HG02763 (cell line): ENCODE measurements around the gene NAA11.

Experiments used
- ATAC-seq: cut with Tn5 transposase; IDR thresholded peaks from one replicate; pipeline ENCODE4 v1.9.1; 2021; ENCODE audit warnings: mild to moderate bottlenecking, moderate library complexity; ENCODE audit not compliant: unreplicated experiment

Gene NAA11

DNA sequence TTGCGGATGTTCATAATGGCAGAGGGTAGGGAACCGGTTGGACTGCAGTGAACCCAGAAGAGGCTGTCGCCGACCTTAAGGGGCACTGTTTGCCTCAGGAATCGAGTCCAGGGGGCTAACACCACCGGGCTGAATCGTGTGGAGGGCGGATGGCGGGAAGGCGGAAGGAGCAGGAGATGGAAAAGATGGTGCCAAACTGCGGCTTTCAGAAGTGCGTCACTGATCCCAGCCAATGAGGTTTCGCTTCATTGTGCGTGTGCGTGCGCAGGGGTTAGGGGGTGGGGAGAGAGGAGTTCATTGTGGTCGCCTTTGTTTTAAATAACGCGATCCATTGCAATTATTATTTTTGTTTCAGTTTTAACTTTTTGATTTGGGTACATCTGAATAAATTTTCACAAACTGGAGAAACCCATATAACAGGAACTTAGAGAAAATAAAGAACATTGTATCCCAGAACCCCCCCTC, at the start of gene NAA11:
NAA11 (minus strand) TSS at position 198 of the 465 bp plus-strand sequence; CDS start at position 14, 184 bp downstream.
- ATAC-seq: no peak

- ATAC-seq: no peak
Measured at GRCh38 chr4:79370026-79370425, 44.2 kb upstream of the NAA11 start.

- ATAC-seq: no peak
Measured at GRCh38 chr4:79367096-79367495, 41.2 kb upstream of the NAA11 start.

GRCh38 chr4:79366422-79366821, 40.6 kb upstream of the NAA11 start:
- ATAC-seq: no peak

DNA sequence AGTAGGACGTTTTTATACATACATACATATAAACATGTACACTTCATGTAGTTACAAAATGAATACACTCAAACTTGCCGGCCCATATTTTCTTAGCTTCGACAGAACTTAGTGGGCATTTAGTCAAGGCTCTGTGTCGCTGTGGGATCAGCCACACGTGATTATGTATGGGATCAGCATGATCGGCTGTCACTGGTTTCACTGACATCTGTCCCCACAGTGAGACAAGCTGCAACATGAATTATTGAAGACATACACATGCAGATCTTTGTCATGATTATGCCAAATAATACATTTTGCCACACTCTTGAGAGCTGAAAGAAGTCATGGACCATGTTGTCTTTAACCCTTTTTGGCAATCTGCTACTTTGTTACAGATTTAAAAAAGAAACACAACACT, 38.2 kb upstream of the NAA11 start:
- no peak for ATAC-seq

DNA sequence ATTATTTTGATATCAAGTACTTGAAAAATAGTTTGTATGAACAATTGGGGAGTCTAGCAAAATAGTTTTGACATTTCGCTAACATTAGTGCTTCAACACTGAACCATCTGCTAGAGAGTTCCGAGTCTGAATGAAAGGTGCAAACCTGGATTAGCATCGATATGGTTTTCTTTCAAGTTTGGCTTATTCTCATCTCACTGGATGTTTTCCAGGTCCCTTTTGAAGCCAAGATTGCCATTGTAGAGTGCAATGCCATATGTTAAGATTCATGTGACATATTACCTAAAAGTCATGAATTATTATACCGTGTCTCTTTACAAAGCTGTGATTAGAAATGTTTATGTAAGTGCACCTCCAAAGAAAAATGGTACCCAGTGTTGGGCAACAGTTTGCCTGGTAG, 36.8 kb upstream of the NAA11 start:
- ATAC-seq: no peak

GRCh38 chr4:79360006-79360405, 34.1 kb upstream of the NAA11 start:
- ATAC-seq: no peak

DNA sequence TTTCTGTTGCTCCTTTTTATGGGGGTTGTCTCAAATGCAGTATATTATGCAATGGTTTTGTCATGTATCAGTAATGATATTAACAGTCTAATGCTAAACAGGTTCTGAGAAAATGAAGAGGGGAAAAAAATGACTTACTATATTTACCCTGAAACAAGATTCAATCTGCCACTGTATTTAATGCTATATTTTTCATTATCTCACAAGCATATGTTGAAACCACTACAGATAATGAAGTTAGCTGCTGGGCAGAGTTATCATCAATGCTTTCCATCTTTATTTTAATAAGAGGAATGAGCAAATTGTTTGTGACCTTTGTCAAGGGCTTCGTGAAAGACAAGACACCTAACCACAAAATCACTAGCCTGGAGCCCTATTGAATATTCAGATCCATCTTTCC, 32.6 kb upstream of the NAA11 start:
- no peak for ATAC-seq

DNA sequence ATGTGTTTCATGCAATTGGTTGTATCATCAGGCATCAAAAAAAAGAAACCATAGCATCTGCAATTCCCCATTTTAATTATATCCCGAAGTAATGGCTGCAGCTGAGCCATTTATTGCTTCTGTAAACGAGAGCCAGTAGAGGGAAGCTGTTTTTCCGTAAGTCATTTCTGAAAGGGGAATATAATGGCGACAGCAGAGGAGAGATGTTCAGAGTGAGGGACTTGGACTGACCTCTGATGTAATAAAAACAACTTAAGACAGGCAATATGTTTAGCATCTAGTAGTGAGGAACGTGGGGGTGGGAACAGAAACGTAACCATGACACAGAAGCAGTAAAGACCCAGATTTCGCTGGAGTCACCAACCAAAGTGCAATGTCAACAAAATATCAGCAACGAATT, 31.5 kb upstream of the NAA11 start:
- ATAC-seq: no peak

DNA sequence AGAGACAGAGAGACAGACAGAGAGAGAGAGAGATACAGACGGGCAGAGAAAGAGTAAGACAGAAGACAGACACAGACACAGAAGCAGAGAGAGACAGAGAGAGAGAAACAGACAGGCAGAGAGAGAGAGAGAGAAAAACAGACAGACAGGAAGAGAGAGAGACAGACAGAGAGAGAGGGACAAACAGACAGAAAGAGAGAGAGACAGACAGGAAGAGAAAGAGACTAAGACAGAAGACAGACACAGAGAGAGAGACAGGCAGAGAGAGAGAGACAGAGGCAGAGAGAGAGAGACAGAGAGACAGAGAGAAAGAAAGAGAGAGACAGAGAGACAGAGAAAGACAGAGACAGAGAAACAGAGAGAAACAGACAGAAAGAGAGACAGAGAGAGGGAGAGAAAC, 27.2 kb upstream of the NAA11 start:
- ATAC-seq: no peak

GRCh38 chr4:79348405-79348804, 22.5 kb upstream of the NAA11 start:
- ATAC-seq: no peak

DNA sequence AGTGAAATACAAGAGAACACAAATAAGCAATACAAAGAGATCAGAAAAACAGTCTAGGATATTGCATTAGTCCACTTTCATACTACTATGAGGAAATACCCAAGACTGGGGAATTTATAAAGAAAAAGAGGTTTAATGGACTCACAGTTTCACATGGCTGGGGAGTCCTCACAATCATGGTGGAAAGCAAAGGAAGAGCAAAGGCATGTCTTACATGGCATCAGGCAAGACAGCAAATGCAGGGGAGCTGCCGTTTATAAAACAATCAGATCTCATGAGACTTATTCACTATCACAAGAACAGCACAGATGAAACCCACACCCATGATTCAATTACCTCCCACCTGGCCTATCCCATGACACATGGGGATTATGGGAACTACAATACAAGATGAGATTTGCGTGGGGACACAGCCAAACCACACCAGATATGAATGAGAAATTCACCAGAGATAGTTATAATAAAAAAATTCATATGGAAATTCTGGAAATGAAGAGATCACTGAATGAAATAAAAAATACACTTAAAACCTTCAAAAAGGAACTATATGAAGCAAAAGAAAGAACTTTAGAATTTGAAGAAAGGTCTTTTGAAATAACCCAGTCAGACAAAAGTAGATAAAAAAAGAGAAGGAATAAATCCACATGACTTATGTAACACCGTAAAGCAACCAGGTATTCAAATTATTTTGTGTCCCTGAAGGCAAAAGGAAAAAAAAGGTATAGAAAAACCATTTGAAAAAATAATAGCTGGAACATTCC, 16.2 kb upstream of the NAA11 start:
- no peak for ATAC-seq

GRCh38 chr4:79340568-79340967, 14.7 kb upstream of the NAA11 start:
- ATAC-seq: no peak

DNA sequence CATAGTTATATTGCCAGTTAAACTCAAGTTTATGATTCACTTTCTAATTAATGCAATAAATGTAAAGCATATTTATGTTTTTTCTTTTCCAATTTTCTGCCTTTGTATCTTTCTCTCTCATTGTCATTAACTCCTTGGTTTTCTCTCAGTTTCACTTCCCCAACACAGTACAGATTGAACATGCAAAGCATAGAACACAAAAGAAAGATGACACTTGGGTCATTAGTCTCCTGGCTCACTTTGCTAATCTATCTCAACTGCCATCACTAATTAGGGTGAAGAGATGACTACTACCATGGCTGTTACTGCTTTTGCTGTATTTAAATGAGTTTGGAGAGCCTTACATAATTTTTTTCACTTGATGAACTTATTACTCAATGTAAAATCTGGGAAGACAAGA, 12.3 kb upstream of the NAA11 start:
- ATAC-seq: peak; percentile 77

- no peak for ATAC-seq
Measured at GRCh38 chr4:79334783-79335182, 8.9 kb upstream of the NAA11 start.

- ATAC-seq: no peak
Measured at GRCh38 chr4:79334341-79334740, 8.5 kb upstream of the NAA11 start.

DNA sequence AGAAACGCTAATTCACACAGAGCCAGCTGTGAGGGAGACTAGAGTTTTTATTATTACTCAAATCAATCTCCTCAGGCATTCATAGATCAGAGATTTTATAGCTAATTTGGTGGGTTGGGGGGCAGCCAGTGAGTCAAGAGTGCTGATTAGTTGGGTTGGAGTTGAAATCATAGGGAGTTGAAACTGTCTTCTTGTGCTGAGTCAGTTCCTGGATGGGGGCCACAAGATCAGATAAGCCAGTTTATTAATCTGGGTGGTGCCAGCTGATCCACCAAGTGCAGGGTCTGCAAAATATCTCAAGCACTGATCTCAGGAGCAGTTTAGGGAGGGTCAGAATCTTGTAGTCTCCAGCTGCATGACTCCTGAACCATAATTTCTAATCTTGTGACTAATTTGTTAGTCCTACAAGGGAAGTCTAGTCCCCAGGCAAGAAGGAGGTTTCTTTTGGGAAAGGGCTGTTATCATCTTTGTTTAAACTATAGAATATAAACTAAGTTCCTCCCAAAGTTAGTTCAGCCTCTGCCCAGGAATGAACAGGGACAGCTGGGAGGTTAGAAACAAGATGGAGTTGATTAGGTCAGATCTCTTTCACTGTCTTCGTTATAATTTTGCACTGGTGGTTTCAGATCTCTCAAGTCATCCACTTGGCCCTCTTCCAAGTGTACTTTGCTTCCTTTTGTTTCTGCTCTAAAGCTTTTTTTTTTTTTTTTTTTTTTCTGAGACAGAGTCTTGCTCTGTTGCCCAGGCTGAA, 5.4 kb upstream of the NAA11 start:
- no peak for ATAC-seq

DNA sequence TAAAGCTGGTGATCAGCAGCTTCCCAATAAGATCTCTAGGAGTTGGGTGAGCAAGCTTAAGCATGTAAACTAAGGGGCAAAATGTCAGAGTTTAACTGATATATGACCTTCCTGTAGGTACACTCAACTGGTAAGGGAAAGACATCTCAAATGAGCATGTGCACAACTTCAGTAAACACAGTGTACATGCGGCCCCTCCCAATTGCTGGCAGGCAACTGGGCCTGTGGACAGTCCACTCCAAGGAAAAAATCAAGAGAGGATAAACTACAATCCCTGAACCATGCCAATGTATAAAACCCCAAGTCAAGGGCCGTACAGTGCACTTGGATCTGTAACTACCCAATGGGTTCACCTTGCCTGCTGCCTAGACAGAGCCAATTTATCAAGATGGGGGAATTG, 4.9 kb upstream of the NAA11 start:
- no peak for ATAC-seq

- ATAC-seq: no peak
Measured at GRCh38 chr4:79325436-79325835, 425 bp downstream of the NAA11 start.

DNA sequence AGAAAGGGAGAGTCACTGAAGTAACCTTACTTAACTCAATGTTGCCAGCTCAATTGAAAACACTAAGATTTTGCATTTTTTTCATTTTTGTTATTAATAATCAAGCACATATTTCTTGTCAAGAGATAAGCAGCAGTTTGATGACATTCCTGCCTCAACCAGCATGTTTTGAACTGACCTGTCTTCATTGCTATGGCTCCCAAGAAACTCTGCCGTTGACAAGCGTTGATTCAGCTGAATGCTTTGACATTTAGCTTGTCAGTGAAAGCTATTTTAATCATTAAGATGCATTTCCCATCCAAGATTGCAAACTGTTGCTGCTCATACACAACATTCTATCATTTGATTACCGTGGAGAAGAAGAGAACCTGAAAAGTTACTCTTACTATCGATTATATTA, 5.9 kb downstream of the NAA11 start:
- ATAC-seq: no peak

DNA sequence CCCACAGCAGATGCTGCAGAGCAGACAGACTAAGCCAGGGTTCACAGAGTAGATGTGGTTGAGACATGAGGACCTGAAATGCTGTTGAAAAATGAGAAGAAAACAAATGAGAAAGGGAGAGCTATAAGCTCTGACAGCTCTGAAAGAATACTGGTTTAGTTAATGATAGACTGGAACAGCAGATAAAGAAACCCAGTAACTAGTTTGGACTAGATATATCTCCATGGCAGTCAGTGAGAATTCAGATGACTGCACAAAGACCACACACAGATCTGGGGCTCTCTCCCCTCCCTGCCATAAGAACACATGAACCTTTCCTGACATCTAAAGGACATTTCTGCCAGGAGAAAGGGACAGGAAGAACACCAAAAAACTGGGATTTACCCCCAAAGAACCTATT, 8.2 kb downstream of the NAA11 start:
- no peak for ATAC-seq

- ATAC-seq: no peak
Measured at GRCh38 chr4:79315891-79316290, 10.0 kb downstream of the NAA11 start.
